GM18520 (cell line): ENCODE measurements around the gene FLAD1.
"Not testable (repeated sequence)": the region's sequence is repeated elsewhere in the genome, so short reads cannot be mapped to it uniquely, and the experiment has no call there.

Experiments used
- ATAC-seq: cut with Tn5 transposase; IDR thresholded peaks from one replicate; pipeline ENCODE4 v1.9.1; 2021; ENCODE audit not compliant: unreplicated experiment

Gene FLAD1

DNA sequence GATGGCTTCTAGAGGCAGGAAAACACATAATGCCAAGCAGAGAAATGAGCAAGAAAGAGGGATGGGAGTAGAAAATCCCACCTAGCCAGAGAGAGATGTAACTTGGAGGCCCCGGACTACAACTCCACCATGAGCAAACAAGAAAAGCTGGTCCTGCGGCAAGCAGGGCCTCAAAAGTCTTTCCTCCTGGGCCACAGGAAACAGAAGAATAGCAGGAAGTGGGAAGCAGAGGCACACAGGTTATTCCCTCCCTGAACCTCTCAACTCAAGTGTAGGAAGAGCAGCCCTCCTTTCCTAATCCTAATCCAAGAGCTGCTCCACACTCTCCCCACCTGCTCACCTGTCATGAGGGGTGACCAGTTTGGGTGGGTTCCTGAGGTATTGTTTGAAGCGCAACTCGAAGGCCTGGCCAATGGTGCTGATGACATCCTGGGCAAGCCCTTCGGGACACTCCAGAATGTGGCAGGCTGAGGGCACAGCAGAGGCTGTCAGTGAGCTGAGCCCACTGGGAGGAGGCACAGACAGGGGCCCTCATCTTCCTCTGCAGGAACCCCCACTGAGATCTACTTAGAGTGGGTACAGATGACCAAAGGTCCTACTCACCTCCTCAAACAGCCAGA, 15.7 kb upstream of the FLAD1 start:
- no peak for ATAC-seq

DNA sequence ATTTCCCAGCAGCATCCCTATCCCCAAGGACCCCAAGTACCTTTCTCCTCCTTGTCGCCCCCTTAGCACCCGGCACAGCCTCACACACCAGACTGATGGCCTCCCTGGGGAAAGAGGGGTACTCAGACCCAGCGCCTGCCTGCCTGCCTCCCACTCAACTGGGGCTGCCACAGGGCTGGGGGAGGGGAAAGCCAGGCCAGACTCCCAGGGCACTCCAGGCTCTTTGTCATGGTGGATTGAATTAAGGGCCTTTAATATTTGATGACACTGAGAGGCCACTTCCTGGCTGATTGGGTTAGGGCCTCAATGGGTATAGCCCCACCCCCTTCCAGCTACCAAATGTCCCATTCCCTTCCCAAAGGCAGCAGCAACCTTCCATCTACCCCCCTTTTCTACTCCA, 14.4 kb upstream of the FLAD1 start:
- no peak for ATAC-seq

GRCh38 chr1:154969246-154969645, 13.9 kb upstream of the FLAD1 start:
- ATAC-seq = no peak

- no peak for ATAC-seq
Observed at GRCh38 chr1:154969860-154970452, 13.2 kb upstream of the FLAD1 start.

GRCh38 chr1:154970631-154971340, 12.4 kb upstream of the FLAD1 start, which contains the start of gene SHC1:
TSS of gene SHC1 (minus strand) at chr1:154970747. CDS start at chr1:154970526, 221 bp downstream.
- ATAC-seq = no peak

- ATAC-seq = no peak
Observed at GRCh38 chr1:154971341-154971998, 11.7 kb upstream of the FLAD1 start.

DNA sequence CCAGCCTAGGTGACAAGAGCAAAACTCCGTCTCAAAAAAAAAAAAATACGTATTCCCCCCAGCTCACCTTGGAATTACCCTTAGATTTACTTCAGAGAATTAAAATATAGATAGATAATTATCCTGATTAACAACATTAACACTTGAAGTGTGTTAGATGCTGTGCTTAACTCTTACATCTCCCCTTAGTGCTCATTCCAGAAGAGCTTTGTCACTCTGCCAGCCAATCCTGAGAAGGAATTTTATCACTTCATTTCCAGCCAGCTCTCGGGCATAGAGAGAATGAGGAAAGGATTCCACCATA, 11.0 kb upstream of the FLAD1 start:
- ATAC-seq = no peak

- no peak for ATAC-seq
Observed at GRCh38 chr1:154972517-154973343, 10.4 kb upstream of the FLAD1 start.

- no peak for ATAC-seq
Observed at GRCh38 chr1:154973344-154974101, 9.6 kb upstream of the FLAD1 start.

DNA sequence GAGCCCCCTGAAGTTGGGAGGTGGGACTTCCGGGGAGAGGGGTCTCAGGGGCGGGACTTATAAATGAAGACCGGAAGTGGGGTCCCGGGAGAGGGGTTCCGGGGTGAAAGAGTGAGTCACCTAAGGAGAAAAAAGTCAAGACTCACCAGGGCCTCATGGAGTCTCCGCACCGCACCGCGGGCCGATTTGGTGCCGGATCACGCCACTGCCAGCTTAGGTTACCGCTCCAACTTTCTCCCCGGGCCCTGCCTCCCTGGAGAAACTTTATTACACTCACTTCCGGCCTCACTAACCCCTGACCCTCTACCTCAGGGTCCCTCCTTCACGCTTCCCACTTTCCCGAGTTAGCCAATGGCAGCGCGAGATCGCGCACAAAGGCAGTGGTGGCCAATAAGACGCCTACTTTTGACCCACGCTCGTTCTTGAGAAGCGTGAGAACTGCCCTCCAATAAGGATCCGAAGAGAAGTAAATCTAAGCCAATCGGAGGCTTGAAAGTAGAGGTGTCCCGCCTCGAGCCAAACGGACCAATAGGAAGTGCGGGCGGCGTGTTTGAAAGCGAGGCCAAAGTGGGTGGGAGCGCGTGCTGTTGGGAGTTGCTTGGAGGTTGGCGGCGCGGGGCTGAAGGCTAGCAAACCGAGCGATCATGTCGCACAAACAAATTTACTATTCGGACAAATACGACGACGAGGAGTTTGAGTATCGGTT, 8.9 kb upstream of the FLAD1 start, which contains the start of gene CKS1B:
CKS1B (plus strand) TSS at position 580 of the 706 bp plus-strand sequence; CDS start at position 645, 65 bp downstream.
- peak; percentile 81 for ATAC-seq

GRCh38 chr1:154974808-154975408, 8.2 kb upstream of the FLAD1 start:
- peak; percentile 29 for ATAC-seq

- ATAC-seq = no peak
Observed at GRCh38 chr1:154975409-154976059, 7.6 kb upstream of the FLAD1 start.

GRCh38 chr1:154977762-154978161, 5.4 kb upstream of the FLAD1 start:
- not testable (repeated sequence) for ATAC-seq

- no peak for ATAC-seq
Observed at GRCh38 chr1:154978360-154978759, 4.8 kb upstream of the FLAD1 start.

DNA sequence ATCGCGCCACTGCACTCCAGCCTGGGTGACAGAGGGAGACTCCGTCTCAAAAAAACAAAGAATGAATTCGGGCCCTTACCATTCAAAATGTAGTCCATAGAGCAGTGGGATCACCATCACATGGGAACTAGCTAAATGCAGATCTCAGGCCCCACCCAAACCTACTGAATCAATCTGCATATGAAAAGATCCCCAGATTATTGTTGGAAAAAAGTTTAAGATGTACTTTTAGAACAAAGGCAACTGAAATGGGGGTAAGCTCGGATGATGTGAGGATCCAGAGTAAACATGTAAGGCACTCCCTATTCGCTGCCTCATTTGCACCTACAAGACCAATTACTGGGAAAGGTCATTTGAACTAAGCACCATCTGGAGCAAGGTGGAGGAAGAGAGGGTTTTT, 803 bp upstream of the FLAD1 start:
- no peak for ATAC-seq

DNA sequence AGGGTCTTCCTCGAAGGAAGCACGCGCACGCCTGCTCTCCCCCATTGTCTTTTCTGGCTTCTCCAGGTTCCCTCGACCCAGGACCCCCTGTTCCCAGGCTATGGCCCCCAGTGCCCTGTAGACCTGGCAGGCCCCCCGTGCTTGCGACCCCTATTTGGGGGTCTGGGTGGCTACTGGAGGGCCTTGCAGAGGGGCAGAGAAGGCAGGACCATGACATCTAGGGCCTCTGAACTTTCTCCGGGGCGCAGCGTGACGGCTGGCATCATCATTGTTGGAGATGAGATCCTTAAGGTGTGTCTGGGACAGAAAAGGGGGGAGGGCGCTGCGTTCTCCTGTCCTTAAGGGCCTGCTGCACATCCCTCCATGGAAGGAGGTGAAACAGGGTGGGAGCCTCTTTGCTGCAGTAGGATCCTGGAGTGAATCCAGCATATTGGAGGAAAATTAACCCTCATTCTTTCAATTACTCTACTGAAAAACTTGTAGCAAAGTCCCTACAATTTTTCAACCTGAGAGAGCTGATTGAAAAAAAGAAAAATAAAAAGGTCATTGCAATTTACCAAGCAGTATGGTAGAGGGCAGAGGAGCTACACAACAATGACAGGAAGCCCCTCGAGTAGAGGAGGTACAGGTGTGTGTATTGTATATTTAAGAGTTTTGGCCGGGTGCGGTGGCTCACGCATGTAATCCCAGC, 777 bp downstream of the FLAD1 start:
- no peak for ATAC-seq

GRCh38 chr1:154986736-154987135, 3.6 kb downstream of the FLAD1 start:
- ATAC-seq = not testable (repeated sequence)

DNA sequence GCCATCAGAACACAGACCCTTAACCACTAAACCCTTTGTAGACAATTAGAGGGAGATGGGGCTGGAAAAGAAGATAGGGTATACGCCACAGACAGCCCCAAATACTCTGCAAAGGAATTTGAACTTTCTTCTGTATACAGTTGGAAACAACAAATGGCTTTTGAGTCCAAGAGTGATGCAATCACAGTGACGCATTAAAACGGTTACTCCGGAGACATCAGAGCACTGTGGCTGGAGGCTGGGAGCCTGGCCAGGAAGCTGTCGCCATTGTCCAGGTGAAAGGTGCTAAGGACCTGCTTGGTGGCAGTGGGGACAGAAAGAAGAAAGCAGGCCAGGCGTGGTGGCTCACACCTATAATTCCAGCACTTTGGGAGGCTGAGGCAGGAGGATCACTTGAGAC, 4.2 kb downstream of the FLAD1 start:
- ATAC-seq = no peak
